DND-41 (cell line): ENCODE data around the gene DCAF11.

ENCODE experiments used
- EZH2 ChIP-seq: IDR thresholded peaks from 3 replicates; pipeline ENCODE4 v1.6.1; 2012; ENCODE audit warnings: borderline replicate concordance, low read depth, mild to moderate bottlenecking, moderate library complexity, low read length, inconsistent platforms; ENCODE audit not compliant: severe bottlenecking
- TF ChIP-seq, protein P1 (sequence below): IDR thresholded peaks from 2 replicates; pipeline ENCODE4 v1.5.1; 2012; ENCODE audit warnings: borderline replicate concordance, low read length, moderate library complexity, mild to moderate bottlenecking; ENCODE audit not compliant: poor library complexity, severe bottlenecking; ENCODE audit errors: extremely low read depth

DNA sequence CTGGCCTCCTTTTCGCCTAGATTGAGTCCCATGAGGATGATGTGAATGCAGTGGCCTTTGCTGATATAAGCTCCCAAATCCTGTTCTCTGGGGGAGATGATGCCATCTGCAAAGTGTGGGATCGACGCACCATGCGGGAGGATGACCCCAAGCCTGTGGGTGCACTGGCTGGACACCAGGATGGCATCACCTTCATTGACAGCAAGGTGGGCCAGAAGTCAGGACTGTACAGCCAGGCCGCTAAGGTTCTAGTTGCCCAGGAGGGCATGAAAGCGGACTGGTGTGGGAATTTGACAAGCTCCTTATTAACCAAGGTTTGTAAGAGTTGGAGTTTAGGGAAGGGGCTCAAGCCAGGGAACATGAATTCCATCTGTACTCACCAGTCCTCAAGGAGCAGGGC lies 5.1 kb downstream of the DCAF11 start:
- TF ChIP-seq, protein P1, sequence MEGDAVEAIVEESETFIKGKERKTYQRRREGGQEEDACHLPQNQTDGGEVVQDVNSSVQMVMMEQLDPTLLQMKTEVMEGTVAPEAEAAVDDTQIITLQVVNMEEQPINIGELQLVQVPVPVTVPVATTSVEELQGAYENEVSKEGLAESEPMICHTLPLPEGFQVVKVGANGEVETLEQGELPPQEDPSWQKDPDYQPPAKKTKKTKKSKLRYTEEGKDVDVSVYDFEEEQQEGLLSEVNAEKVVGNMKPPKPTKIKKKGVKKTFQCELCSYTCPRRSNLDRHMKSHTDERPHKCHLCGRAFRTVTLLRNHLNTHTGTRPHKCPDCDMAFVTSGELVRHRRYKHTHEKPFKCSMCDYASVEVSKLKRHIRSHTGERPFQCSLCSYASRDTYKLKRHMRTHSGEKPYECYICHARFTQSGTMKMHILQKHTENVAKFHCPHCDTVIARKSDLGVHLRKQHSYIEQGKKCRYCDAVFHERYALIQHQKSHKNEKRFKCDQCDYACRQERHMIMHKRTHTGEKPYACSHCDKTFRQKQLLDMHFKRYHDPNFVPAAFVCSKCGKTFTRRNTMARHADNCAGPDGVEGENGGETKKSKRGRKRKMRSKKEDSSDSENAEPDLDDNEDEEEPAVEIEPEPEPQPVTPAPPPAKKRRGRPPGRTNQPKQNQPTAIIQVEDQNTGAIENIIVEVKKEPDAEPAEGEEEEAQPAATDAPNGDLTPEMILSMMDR: no peak
- no peak for TF ChIP-seq EZH2
